Neural cell (in vitro differentiated cells): Measurements from ENCODE around the gene SLC44A1.

Experiments
- CTCF ChIP-seq: fragments of 450-650 bp; IDR thresholded peaks from 2 replicates; pipeline ENCODE4 v1.5.1; 2014; ENCODE audit warnings: antibody characterized with exemption, mild to moderate bottlenecking, moderate library complexity; ENCODE audit not compliant: poor library complexity, severe bottlenecking
- EP300 ChIP-seq: fragments of 450-650 bp; conservative IDR thresholded peaks from 2 replicates; pipeline ENCODE4 v1.6.1; 2014; ENCODE audit warnings: antibody characterized with exemption, mild to moderate bottlenecking, moderate library complexity; ENCODE audit not compliant: poor library complexity, severe bottlenecking
- EZH2 ChIP-seq: fragments of 200-600, 300-800 bp; shearing (Covaris generic), sonication (generic); IDR thresholded peaks from 2 replicates; pipeline ENCODE4 v1.6.1; 2014; ENCODE audit warnings: antibody characterized with exemption, low read length, borderline replicate concordance, mild to moderate bottlenecking; ENCODE audit not compliant: insufficient read depth, poor library complexity, severe bottlenecking
- POLR2AphosphoS5 ChIP-seq: IDR thresholded peaks from 2 replicates; pipeline ENCODE4 v1.6.1; 2012
- REST ChIP-seq: IDR thresholded peaks from 2 replicates; pipeline ENCODE4 v1.6.1; 2012; ENCODE audit warnings: borderline replicate concordance
- TAF1 ChIP-seq: IDR thresholded peaks from 2 replicates; pipeline ENCODE4 v1.6.1; 2012; ENCODE audit warnings: low read depth

GRCh38 chr9:105339849-105340248 lies 95.4 kb downstream of the SLC44A1 start:
- no peak for TF ChIP-seq EZH2
- no peak for TF ChIP-seq EP300
- TF ChIP-seq POLR2AphosphoS5: no peak
- no peak for TF ChIP-seq CTCF
- no peak for TF ChIP-seq TAF1
- TF ChIP-seq REST: no peak
